Type B pancreatic cell (in vitro differentiated cells): Measurements from ENCODE around the gene ZNRF1. TPM values are rescaled to one million over a fixed set of nuclear protein-coding genes. Genes with fewer than 3 reads are reported as not detected.

Source experiments
- DNase-seq: peaks from one replicate; pipeline ENCODE4 v3.0.0; 2021; ENCODE audit warnings: mixed read lengths; ENCODE audit not compliant: unreplicated experiment; ENCODE audit errors: extremely low spot score
- H3K27ac Mint-ChIP-seq: 2 replicates; pipeline ENCODE4 v1.8.0; 2021; ENCODE audit warnings: mild to moderate bottlenecking, mixed read lengths
- H3K27me3 Mint-ChIP-seq: 2 replicates; pipeline ENCODE4 v1.8.0; 2021; ENCODE audit warnings: mixed read lengths
- H3K36me3 Mint-ChIP-seq: 2 replicates; pipeline ENCODE4 v1.8.0; 2021; ENCODE audit warnings: mixed read lengths
- H3K4me1 Mint-ChIP-seq: one replicate; pipeline ENCODE4 v1.8.0; 2021; ENCODE audit warnings: mixed read lengths; ENCODE audit not compliant: unreplicated experiment
- H3K4me3 Mint-ChIP-seq: 2 replicates; pipeline ENCODE4 v1.8.0; 2021; ENCODE audit warnings: mild to moderate bottlenecking, mixed read lengths
- H3K9me3 Mint-ChIP-seq: 2 replicates; pipeline ENCODE4 v1.8.0; 2021; ENCODE audit warnings: mixed read lengths
- total RNA-seq: library from RNA; stranded (reverse); gene quantifications from 2 replicates; pipeline ENCODE4 v1.2.1, GENCODE V29; 2021; ENCODE audit warnings: low replicate concordance
- TF ChIP-seq, protein P1 (sequence below): fragments of 200-600 bp; sonication (generic); conservative IDR thresholded peaks from 2 replicates; pipeline ENCODE4 v1.5.0; 2021; ENCODE audit warnings: antibody characterized with exemption, mild to moderate bottlenecking

The ZNRF1 gene
- total RNA-seq, 1 donor from 2014 or later, result 49.2 TPM

DNA sequence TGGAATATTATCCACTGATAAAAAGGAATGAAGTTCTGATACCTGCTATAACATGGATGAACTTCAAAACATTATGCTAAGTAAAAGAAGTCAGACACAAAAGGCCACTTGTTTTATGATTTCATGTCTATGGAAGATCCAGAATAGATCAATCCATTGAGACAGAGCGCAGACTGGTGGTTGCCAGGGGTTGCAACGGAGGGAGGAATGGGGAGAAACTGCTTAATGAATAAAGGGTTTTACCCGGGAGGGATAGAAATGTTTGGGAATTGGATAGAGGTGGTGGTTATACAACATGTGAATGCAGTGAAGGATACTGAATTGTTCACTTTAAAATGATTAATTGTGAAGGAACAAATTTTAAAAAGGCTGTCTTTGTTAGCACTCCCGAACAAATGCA is 44.1 kb upstream of the ZNRF1 start:
- no peak for DNase-seq
- Mint-ChIP-seq H3K36me3 (peaks cover 30% of the 10 kb centered on the region), H3K27me3 (no peaks in the 10 kb centered on the region), H3K4me3 (no peak overlapping the region), H3K27ac (no peak overlapping the region), H3K9me3 (no peaks in the 10 kb centered on the region), H3K4me1 (peaks cover 3% of the 10 kb centered on the region)
- TF ChIP-seq, protein P1, sequence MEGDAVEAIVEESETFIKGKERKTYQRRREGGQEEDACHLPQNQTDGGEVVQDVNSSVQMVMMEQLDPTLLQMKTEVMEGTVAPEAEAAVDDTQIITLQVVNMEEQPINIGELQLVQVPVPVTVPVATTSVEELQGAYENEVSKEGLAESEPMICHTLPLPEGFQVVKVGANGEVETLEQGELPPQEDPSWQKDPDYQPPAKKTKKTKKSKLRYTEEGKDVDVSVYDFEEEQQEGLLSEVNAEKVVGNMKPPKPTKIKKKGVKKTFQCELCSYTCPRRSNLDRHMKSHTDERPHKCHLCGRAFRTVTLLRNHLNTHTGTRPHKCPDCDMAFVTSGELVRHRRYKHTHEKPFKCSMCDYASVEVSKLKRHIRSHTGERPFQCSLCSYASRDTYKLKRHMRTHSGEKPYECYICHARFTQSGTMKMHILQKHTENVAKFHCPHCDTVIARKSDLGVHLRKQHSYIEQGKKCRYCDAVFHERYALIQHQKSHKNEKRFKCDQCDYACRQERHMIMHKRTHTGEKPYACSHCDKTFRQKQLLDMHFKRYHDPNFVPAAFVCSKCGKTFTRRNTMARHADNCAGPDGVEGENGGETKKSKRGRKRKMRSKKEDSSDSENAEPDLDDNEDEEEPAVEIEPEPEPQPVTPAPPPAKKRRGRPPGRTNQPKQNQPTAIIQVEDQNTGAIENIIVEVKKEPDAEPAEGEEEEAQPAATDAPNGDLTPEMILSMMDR, result no peak

DNA sequence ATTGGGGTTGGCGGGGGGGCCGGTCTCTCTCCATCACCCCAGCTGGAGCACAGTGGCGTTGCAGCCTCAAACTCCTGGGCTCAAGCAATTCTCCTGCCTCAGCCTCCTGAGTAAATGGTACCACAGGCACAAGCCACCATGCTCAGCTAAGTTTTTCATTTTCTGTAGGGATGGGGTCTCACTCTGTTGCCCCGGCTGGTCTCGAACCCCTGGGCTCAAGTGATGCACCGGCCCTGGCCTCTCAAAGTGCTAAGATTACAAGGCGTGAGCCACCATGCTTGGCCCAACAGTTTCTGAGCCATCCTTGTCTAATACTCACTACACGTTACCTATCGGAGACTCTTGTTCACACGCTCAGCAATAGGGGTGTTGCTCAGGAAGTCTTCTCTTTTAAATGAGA is 25.5 kb upstream of the ZNRF1 start:
- no peak for DNase-seq
- Mint-ChIP-seq H3K27ac (no peak overlapping the region), H3K9me3 (no peaks in the 10 kb centered on the region), H3K4me3 (no peak overlapping the region), H3K27me3 (no peaks in the 10 kb centered on the region), H3K4me1 (no peaks in the 10 kb centered on the region), H3K36me3 (peaks cover 13% of the 10 kb centered on the region)
- TF ChIP-seq, protein P1, result peak; percentile 28

DNA sequence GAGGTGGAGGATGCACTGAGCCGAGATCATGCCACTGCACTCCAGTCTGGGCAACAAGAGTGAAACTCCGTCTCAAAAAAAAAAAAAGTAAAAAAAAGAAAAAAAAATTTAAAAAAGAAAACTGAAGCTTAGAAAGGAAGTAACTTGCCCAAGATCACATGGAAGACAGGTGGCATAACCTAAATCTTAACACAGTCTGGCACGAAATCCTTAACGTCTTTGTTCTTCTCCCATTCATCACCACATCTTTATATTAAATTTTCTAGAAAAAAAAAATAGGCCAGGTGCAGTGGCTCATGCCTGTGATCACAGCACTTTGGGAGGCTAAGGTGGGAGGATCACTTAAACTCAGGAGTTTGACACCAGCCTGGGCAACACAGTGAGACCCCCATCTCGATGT is 23.2 kb upstream of the ZNRF1 start:
- no peak overlapping the region for H3K4me3 Mint-ChIP-seq
- no peaks in the 10 kb centered on the region for H3K27me3 Mint-ChIP-seq
- no peak overlapping the region for H3K27ac Mint-ChIP-seq
- H3K4me1 Mint-ChIP-seq, result no peaks in the 10 kb centered on the region
- DNase-seq, result no peak
- H3K36me3 Mint-ChIP-seq, result peaks cover 13% of the 10 kb centered on the region
- no peaks in the 10 kb centered on the region for H3K9me3 Mint-ChIP-seq
- TF ChIP-seq, protein P1, result no peak

DNA sequence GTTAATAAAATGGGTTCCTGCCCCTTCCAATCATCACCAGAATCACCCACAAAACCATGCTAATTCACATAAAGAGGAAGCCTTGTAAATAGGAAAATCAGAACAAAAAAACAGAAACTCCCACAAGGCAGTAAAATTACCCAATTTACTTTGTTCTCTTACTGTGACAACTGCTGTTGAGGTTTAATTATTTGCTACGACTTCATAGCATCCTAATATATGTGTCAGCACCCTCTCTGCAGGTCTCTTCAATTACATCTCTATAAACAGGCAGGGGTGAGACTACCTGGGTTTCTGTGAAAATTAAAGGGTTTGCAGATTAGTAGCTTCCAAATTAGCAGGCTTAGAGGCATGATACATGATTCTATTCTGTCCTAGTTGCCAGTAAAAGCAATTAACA is 16.6 kb upstream of the ZNRF1 start:
- H3K36me3 Mint-ChIP-seq, result peaks cover 8% of the 10 kb centered on the region
- peaks cover 8% of the 10 kb centered on the region for H3K4me1 Mint-ChIP-seq
- H3K4me3 Mint-ChIP-seq, result peak overlapping the region; percentile 77
- no peak for DNase-seq
- no peaks in the 10 kb centered on the region for H3K27me3 Mint-ChIP-seq
- H3K9me3 Mint-ChIP-seq, result no peaks in the 10 kb centered on the region
- H3K27ac Mint-ChIP-seq, result no peak overlapping the region
- TF ChIP-seq, protein P1, result no peak

DNA sequence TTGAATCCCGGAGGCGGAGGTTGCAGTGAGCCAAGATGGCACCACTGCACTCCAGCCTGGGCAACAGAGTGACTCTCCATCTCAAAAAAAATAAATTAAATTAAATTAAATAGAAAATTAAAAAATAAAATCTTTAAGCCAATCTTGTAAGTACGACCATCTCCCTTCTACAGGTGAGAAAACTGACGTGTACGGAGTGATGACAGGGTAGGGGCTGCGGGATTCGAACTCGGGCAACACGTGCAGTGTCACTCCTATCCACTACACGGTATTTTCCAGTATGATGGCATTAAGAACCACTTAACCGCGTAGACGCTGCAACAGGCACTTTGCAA is 14.7 kb upstream of the ZNRF1 start:
- H3K27ac Mint-ChIP-seq, result peak overlapping the region; percentile 95

More for the DNA sequence above, 14.7 kb upstream of the ZNRF1 start:
- H3K36me3 Mint-ChIP-seq, result no peaks in the 10 kb centered on the region
- no peak for DNase-seq
- H3K27me3 Mint-ChIP-seq, result no peaks in the 10 kb centered on the region
- no peaks in the 10 kb centered on the region for H3K9me3 Mint-ChIP-seq
- peak overlapping the region; percentile 98 for H3K4me3 Mint-ChIP-seq
- TF ChIP-seq, protein P1, result no peak
- peaks cover 8% of the 10 kb centered on the region for H3K4me1 Mint-ChIP-seq
